ENCODE data around the gene MATN1.
"Not testable (repeated sequence)": the region's sequence is repeated elsewhere in the genome, so short reads cannot be mapped to it uniquely, and the experiment has no call there.

The MATN1 gene

GRCh38 chr1:30693822-30694221 lies 29.6 kb downstream of the MATN1 start:
- no peak for DNase-seq

GRCh38 chr1:30693366-30693765 lies 30.0 kb downstream of the MATN1 start:
- DNase-seq = no peak

- DNase-seq = no peak
Observed at GRCh38 chr1:30692948-30693301, 30.5 kb downstream of the MATN1 start.

- DNase-seq = no peak
Observed at GRCh38 chr1:30692201-30692947, 31.0 kb downstream of the MATN1 start.

GRCh38 chr1:30691480-30691879 lies 31.9 kb downstream of the MATN1 start:
- no peak for DNase-seq

GRCh38 chr1:30689901-30690645 lies 33.3 kb downstream of the MATN1 start:
- DNase-seq = no peak

- DNase-seq = no peak
Observed at GRCh38 chr1:30688920-30689794, 34.2 kb downstream of the MATN1 start.

- DNase-seq = not testable (repeated sequence)
Observed at GRCh38 chr1:30688516-30688915, 34.9 kb downstream of the MATN1 start.

- no peak for DNase-seq
Observed at GRCh38 chr1:30687886-30688285, 35.5 kb downstream of the MATN1 start.

GRCh38 chr1:30686236-30686935 lies 37.0 kb downstream of the MATN1 start:
- no peak for DNase-seq

GRCh38 chr1:30685796-30686165 lies 37.6 kb downstream of the MATN1 start:
- no peak for DNase-seq

GRCh38 chr1:30684881-30685795 lies 38.2 kb downstream of the MATN1 start:
- peak; percentile 89 for DNase-seq

- DNase-seq = no peak
Observed at GRCh38 chr1:30684259-30684658, 39.1 kb downstream of the MATN1 start.

- no peak for DNase-seq
Observed at GRCh38 chr1:30683699-30684098, 39.7 kb downstream of the MATN1 start.

- no peak for DNase-seq
Observed at GRCh38 chr1:30682396-30683275, 40.7 kb downstream of the MATN1 start.

GRCh38 chr1:30681782-30682181 lies 41.6 kb downstream of the MATN1 start:
- no peak for DNase-seq

- DNase-seq = no peak
Observed at GRCh38 chr1:30680879-30681278, 42.5 kb downstream of the MATN1 start.

- no peak for DNase-seq
Observed at GRCh38 chr1:30680429-30680828, 43.0 kb downstream of the MATN1 start.

- no peak for DNase-seq
Observed at GRCh38 chr1:30679976-30680305, 43.4 kb downstream of the MATN1 start.

- no peak for DNase-seq
Observed at GRCh38 chr1:30679201-30679975, 44.0 kb downstream of the MATN1 start.

All from NCI-H1436 (cell line).